ENCODE results near the gene TBXAS1. TPM values are rescaled to one million over a fixed set of nuclear protein-coding genes. Genes with fewer than 3 reads are reported as not detected.

TBXAS1 gene
- total and polyA plus RNA-seq, 2 of the 8 experiments (the other 6 are each of a cell fraction or from before 2014, with no cell fraction given) = 0.86 to 2.1 TPM

DNA sequence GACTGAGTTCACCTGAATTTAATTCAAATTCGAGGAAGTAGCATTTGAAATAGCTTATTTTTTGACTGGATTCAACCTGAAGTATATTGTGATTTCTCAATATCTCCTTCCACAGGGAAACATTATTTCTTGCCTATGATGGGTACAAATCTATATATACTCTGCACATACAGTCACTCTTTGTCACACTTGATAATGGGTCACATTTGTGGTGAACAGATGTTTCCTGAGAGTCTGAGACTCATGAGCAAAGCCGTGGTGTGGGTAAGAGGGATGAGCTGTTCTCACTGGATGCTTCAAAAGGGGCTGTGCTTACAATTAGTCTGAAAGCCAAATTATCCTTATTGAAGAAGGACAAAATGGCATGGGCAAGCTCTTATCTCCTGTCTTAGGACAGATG, 18.0 kb upstream of the TBXAS1 start:
- no peaks in the 10 kb centered on the region for H3K23me2 ChIP-seq (ENCODE audit: low read depth, low read length)
- H2BK15ac ChIP-seq (ENCODE audit: low read length) = no peak overlapping the region
- no peak overlapping the region for H3K18ac ChIP-seq (ENCODE audit: extremely low read depth, low read length)
- H3K14ac ChIP-seq (ENCODE audit: insufficient read length) = no peak overlapping the region
- no peak overlapping the region for H3K9ac ChIP-seq (replicated peaks in 1 of 4; ENCODE audit: extremely low read depth in 1 of 4, low read depth in 3 of 4, low read length in 3 of 4)
- no peaks in the 10 kb centered on the region for H4K20me1 ChIP-seq (replicated peaks in 1 of 2; ENCODE audit: control insufficient read depth in 1 of 2, insufficient read depth in 2 of 2, low read length in 2 of 2)
- no peak overlapping the region for H2BK20ac ChIP-seq (ENCODE audit: low read length)
- H3K79me2 ChIP-seq (ENCODE audit: control insufficient read depth in 1 of 2, insufficient read depth in 2 of 2, low read length in 2 of 2) = no peaks in the 10 kb centered on the region
- no peak overlapping the region for H2BK12ac ChIP-seq (ENCODE audit: low read depth, low read length)
- H2AFZ ChIP-seq (ENCODE audit: low read length) = no peak overlapping the region
- H2AK5ac ChIP-seq (ENCODE audit: low read depth, low read length) = no peak overlapping the region
- no peak overlapping the region for H3K56ac ChIP-seq (replicated peaks; ENCODE audit: insufficient read length, low read depth, low read length)
- no peak overlapping the region for H3K27ac ChIP-seq (ENCODE audit: low read depth, low read length)
- no peaks in the 10 kb centered on the region; a peak in 1 of 7 replicates for H3K27me3 ChIP-seq (replicated peaks in 1 of 4; ENCODE audit: control insufficient read depth in 3 of 4, extremely low read depth in 1 of 4, insufficient read depth in 3 of 4, low read length in 3 of 4)
- FAIRE-seq (no peak), DNase-seq (ENCODE audit: low read depth in 1 of 2, low spot score in 2 of 2) (no peak)
- H4K91ac ChIP-seq (replicated peaks; ENCODE audit: insufficient read length, low read length) = no peak overlapping the region
- no peak overlapping the region for H3K4ac ChIP-seq (replicated peaks; ENCODE audit: insufficient read length, low read depth, low read length)
- ChIA-PET CTCF (ENCODE audit: partially characterized antibody) (interaction anchor here (0.9 to 2.6 kb wide), 5 partner anchors 11 to 165 kb away, joined by 3 to 11 read pairs (median 6); no protein-coding TSS in a partner anchor), POLR2A (ENCODE audit: partially characterized antibody) (interaction anchor here (1.0 kb wide), 1 partner anchor 345 kb away, joined by 3 read pairs; no protein-coding TSS in a partner anchor)
- no peak overlapping the region for H3K4me3 ChIP-seq (ENCODE audit: extremely low read depth in 1 of 4, insufficient read depth in 2 of 4, low read depth in 3 of 4, low read length in 4 of 4)
- H3K36me3 ChIP-seq (ENCODE audit: control insufficient read depth in 2 of 4, insufficient read depth in 4 of 4, low read length in 3 of 4) = no peaks in the 10 kb centered on the region
- H3K4me2 ChIP-seq (ENCODE audit: insufficient read depth in 1 of 2, low read depth in 2 of 2, low read length in 2 of 2) = no peak overlapping the region
- H2BK5ac ChIP-seq (ENCODE audit: low read depth, low read length) = no peak overlapping the region
- H3K23ac ChIP-seq (ENCODE audit: insufficient read length) = no peak overlapping the region
- no peaks in the 10 kb centered on the region for H3K9me3 ChIP-seq (ENCODE audit: insufficient read depth in 2 of 2, low read depth in 1 of 2, low read length in 1 of 2)
- H3K79me1 ChIP-seq (ENCODE audit: low read depth, low read length) = no peaks in the 10 kb centered on the region
- WGBS, 2 experiments (ENCODE audit: extremely low coverage in 1 of 2, insufficient coverage in 1 of 2, insufficient read length in 1 of 2, insufficient replicate concordance in 2 of 2, low coverage in 1 of 2, low lambda C conversion rate in 2 of 2, missing lambda C conversion rate in 1 of 2) = 85% methylated on average over 2 of the region's 2 CpGs; no CpG with 5 or more reads in 1 of the 2 experiments
- H4K8ac ChIP-seq (ENCODE audit: extremely low read depth, insufficient read depth, low read length) = no peak overlapping the region
- no peak overlapping the region for H2BK120ac ChIP-seq (replicated peaks; ENCODE audit: low read depth, low read length)
- no peaks in the 10 kb centered on the region for H3K4me1 ChIP-seq (replicated peaks in 1 of 4; ENCODE audit: control insufficient read depth in 3 of 4, insufficient read depth in 4 of 4, low read length in 3 of 4)
- no peak overlapping the region for H4K5ac ChIP-seq (ENCODE audit: insufficient read length, low read depth, low read length)
- TF ChIP-seq KDM4A (IDR thresholded peaks at IDR 0.05; ENCODE audit: low read depth, low read length, severe bottlenecking) = no peak

All from H1 (cell line).